ENCODE measurements around the gene KRT75. TPM values are rescaled to one million over a fixed set of nuclear protein-coding genes. Genes with fewer than 3 reads are reported as not detected.

KRT75 gene
- total and polyA plus RNA-seq, 2 of the 4 experiments (the other 2 are of a cell fraction), result not detected

GRCh38 chr12:52395761-52396434, 38.3 kb downstream of the KRT75 start:
- H3K4ac ChIP-seq (ENCODE audit: low read depth, low read length), result no peak overlapping the region
- no peak overlapping the region for H3K27ac ChIP-seq (ENCODE audit: insufficient read depth, low read length)
- H2AK5ac ChIP-seq (ENCODE audit: low read depth, low read length), result no peak overlapping the region
- ChIA-PET POLR2A (ENCODE audit: unreplicated experiment) (no interaction called here), CTCF (interaction anchor here (0.6 kb wide), 1 partner anchor 34 kb away, joined by 3 read pairs; no protein-coding TSS in a partner anchor)
- no peak overlapping the region for H3K14ac ChIP-seq (replicated peaks; ENCODE audit: low read depth, low read length)
- no TSS peak for BruUV-seq (replicated peaks)
- 10% methylated on average over 3 of the region's 20 CpGs; no CpG with 5 or more reads in 1 of the 2 experiments for WGBS, 2 experiments (ENCODE audit: extremely low coverage in 2 of 2, insufficient read length in 1 of 2)
- ATAC-seq (ENCODE audit: low read depth) (no peak), DNase-seq (no peak)
- H3K79me1 ChIP-seq (ENCODE audit: low read depth in 1 of 2, low read length in 2 of 2), result no peaks in the 10 kb centered on the region
- H3K9me3 ChIP-seq (ENCODE audit: control insufficient read depth, insufficient read depth, low read length), result no peaks in the 10 kb centered on the region
- H3K4me1 ChIP-seq (ENCODE audit: control insufficient read depth, insufficient read depth, low read length), result no peaks in the 10 kb centered on the region
- no peak overlapping the region for H2BK20ac ChIP-seq (ENCODE audit: low read depth, low read length)
- no peak overlapping the region for H3K4me3 ChIP-seq (ENCODE audit: insufficient read depth, low read depth, low read length)
- no peak overlapping the region for H2AK9ac ChIP-seq (replicated peaks; ENCODE audit: low read depth, low read length, poor library complexity)
- no peak for TF ChIP-seq NFE2L2 (IDR thresholded peaks at IDR 0.05; ENCODE audit: low read depth, low read length)
- TF ChIP-seq POLR2A (IDR thresholded peaks at IDR 0.05; ENCODE audit: low read depth, low read length), result no peak
- TF ChIP-seq CEBPB (IDR thresholded peaks at IDR 0.05; ENCODE audit: low read depth, low read length), result peak; percentile 77
- no peak overlapping the region for H2BK15ac ChIP-seq (ENCODE audit: low read depth, low read length)
- H3K27me3 ChIP-seq (ENCODE audit: control insufficient read depth, insufficient read depth, low read length), result peaks cover 39% of the 10 kb centered on the region
- no peaks in the 10 kb centered on the region for H3K36me3 ChIP-seq (ENCODE audit: control insufficient read depth, insufficient read depth, low read length)
- intact Hi-C loops (cut with micrococcal nuclease) (no loop called here), in situ Hi-C loops (cut with MboI; ENCODE audit: low sequenced_read_pairs) (no loop called here), dilution Hi-C loops (cut with HindIII; ENCODE audit: low sequenced_read_pairs, unreplicated experiment) (no loop called here)
- no peak overlapping the region for H3K4me2 ChIP-seq (ENCODE audit: low read depth, low read length)
- H3K56ac ChIP-seq (ENCODE audit: extremely low read depth, insufficient read depth, low read length), result no peak overlapping the region; the same call in 1 of the 2 replicates
- H4K5ac ChIP-seq (ENCODE audit: low read depth, low read length), result no peak overlapping the region
- H3K9ac ChIP-seq (ENCODE audit: low read depth, low read length), result no peak overlapping the region
- H4K91ac ChIP-seq (ENCODE audit: insufficient read depth, low read depth, low read length), result no peak overlapping the region
- H2BK120ac ChIP-seq (ENCODE audit: low read depth, low read length), result no peak overlapping the region
- no peak overlapping the region for H3K18ac ChIP-seq (ENCODE audit: low read depth, low read length)
- H4K20me1 ChIP-seq (ENCODE audit: insufficient read depth, low read length), result no peaks in the 10 kb centered on the region
- no peak overlapping the region for H3K23ac ChIP-seq (ENCODE audit: low read depth, low read length)
- H2BK5ac ChIP-seq (ENCODE audit: low read depth, low read length, poor library complexity, severe bottlenecking), result no peak overlapping the region
- H4K8ac ChIP-seq (ENCODE audit: low read depth in 2 of 2, low read length in 2 of 2), result no peak overlapping the region
- no peak overlapping the region for H2AFZ ChIP-seq (replicated peaks; ENCODE audit: low read length, poor library complexity)
- H3K9me1 ChIP-seq (ENCODE audit: insufficient read depth, low read length), result no peaks in the 10 kb centered on the region

Data from IMR-90 (cell line).